Measurements from ENCODE around the gene RALGAPA2.

Gene RALGAPA2

GRCh38 chr20:20638878-20639277, 73.6 kb downstream of the RALGAPA2 start:
- no peaks in the 10 kb centered on the region for H3K4me1 ChIP-seq (ENCODE audit: control insufficient read depth, insufficient read depth, low read length)
- no peak overlapping the region for H3K9ac ChIP-seq (ENCODE audit: low read depth, low read length)
- no peak overlapping the region for H3K4me3 ChIP-seq (ENCODE audit: low read depth, low read length)

GRCh38 chr20:20637998-20638725, 74.3 kb downstream of the RALGAPA2 start:
- peaks cover 5% of the 10 kb centered on the region for H3K36me3 ChIP-seq (ENCODE audit: control insufficient read depth, insufficient read depth, low read length)
- no peaks in the 10 kb centered on the region for H3K27me3 ChIP-seq (ENCODE audit: control insufficient read depth, insufficient read depth, low read length)
- H3K4me1 ChIP-seq (ENCODE audit: control insufficient read depth, insufficient read depth, low read length), result no peaks in the 10 kb centered on the region
- no peak overlapping the region for H3K9ac ChIP-seq (ENCODE audit: low read depth, low read length)
- H3K4me3 ChIP-seq (ENCODE audit: low read depth, low read length), result no peak overlapping the region
- H3K9me3 ChIP-seq (ENCODE audit: control insufficient read depth, insufficient read depth, low read length), result no peaks in the 10 kb centered on the region

More at GRCh38 chr20:20638878-20639277, 73.6 kb downstream of the RALGAPA2 start:
- Histone ChIP-seq H3K9me3 (ENCODE audit: control insufficient read depth, insufficient read depth, low read length) (no peaks in the 10 kb centered on the region), H3K27me3 (ENCODE audit: control insufficient read depth, insufficient read depth, low read length) (no peaks in the 10 kb centered on the region), H3K36me3 (ENCODE audit: control insufficient read depth, insufficient read depth, low read length) (peaks cover 5% of the 10 kb centered on the region)

DNA sequence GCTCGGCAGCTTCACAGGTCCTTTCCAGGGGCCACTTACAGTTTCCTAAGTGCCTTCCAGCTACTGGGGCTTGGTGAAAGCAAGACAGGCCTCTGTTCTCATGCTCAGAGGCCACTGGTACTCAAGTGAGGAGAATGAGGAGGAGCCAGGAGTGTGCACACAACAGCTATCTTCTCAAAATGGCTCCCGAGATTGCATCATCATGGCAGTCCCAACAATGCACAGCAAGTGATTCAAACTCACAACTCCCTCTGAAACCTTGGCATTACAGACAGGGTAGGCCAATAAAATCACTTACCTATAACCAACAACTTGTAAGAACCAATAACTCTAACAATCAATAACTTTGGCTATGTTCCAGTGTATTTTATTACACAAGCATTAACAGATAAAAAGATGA, 77.4 kb downstream of the RALGAPA2 start:
- Histone ChIP-seq H3K36me3 (ENCODE audit: control insufficient read depth, insufficient read depth, low read length) (peaks cover 8% of the 10 kb centered on the region), H3K27me3 (ENCODE audit: control insufficient read depth, insufficient read depth, low read length) (no peaks in the 10 kb centered on the region), H3K4me3 (ENCODE audit: low read depth, low read length) (no peak overlapping the region), H3K4me1 (ENCODE audit: control insufficient read depth, insufficient read depth, low read length) (no peaks in the 10 kb centered on the region), H3K9me3 (ENCODE audit: control insufficient read depth, insufficient read depth, low read length) (no peaks in the 10 kb centered on the region), H3K9ac (ENCODE audit: low read depth, low read length) (no peak overlapping the region)

GRCh38 chr20:20632644-20633043, 79.8 kb downstream of the RALGAPA2 start:
- Histone ChIP-seq H3K4me3 (ENCODE audit: low read depth, low read length) (no peak overlapping the region), H3K36me3 (ENCODE audit: control insufficient read depth, insufficient read depth, low read length) (peaks cover 8% of the 10 kb centered on the region), H3K9ac (ENCODE audit: low read depth, low read length) (no peak overlapping the region), H3K4me1 (ENCODE audit: control insufficient read depth, insufficient read depth, low read length) (no peaks in the 10 kb centered on the region), H3K9me3 (ENCODE audit: control insufficient read depth, insufficient read depth, low read length) (no peaks in the 10 kb centered on the region), H3K27me3 (ENCODE audit: control insufficient read depth, insufficient read depth, low read length) (no peaks in the 10 kb centered on the region)

- H3K27me3 ChIP-seq (ENCODE audit: control insufficient read depth, insufficient read depth, low read length), result no peaks in the 10 kb centered on the region
- no peak overlapping the region for H3K9ac ChIP-seq (ENCODE audit: low read depth, low read length)
- peaks cover 8% of the 10 kb centered on the region for H3K36me3 ChIP-seq (ENCODE audit: control insufficient read depth, insufficient read depth, low read length)
Measured at GRCh38 chr20:20630551-20630950, 81.9 kb downstream of the RALGAPA2 start.

DNA sequence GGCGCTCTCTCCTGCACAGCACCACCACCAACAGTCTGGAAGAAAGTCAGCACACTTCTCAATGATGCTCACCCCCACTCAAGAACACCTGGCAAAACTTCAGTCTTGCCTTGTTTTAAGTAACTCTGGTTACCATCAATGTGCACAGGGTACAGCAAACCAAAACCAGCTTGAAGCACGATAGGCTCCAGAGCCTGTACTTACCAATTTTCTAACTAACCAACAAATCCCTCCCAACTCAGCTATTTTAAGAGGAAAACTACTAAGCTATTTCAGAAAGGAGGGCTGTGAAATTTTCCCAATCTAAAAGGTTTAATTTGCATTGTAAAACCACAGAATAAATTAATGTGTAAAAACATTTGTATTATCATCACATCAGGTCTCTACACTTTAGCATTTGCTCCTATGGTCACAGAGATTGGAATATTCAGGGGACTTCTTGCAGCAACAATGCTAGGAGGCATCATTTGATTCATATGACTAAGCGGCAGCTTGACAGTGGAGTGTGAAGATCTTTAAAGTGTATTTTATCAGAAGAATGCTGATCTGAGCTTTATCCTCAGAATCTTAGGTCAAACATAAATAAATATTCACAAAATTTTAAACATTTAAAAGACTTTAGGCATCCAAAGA, 82.8 kb downstream of the RALGAPA2 start:
- no peaks in the 10 kb centered on the region for H3K4me1 ChIP-seq (ENCODE audit: control insufficient read depth, insufficient read depth, low read length)
- no peaks in the 10 kb centered on the region for H3K27me3 ChIP-seq (ENCODE audit: control insufficient read depth, insufficient read depth, low read length)
- H3K36me3 ChIP-seq (ENCODE audit: control insufficient read depth, insufficient read depth, low read length), result peaks cover 3% of the 10 kb centered on the region
- H3K9me3 ChIP-seq (ENCODE audit: control insufficient read depth, insufficient read depth, low read length), result no peaks in the 10 kb centered on the region
- H3K9ac ChIP-seq (ENCODE audit: low read depth, low read length), result no peak overlapping the region
- no peak overlapping the region for H3K4me3 ChIP-seq (ENCODE audit: low read depth, low read length)

More at GRCh38 chr20:20630551-20630950, 81.9 kb downstream of the RALGAPA2 start:
- H3K4me1 ChIP-seq (ENCODE audit: control insufficient read depth, insufficient read depth, low read length), result no peaks in the 10 kb centered on the region
- no peak overlapping the region for H3K4me3 ChIP-seq (ENCODE audit: low read depth, low read length)
- H3K9me3 ChIP-seq (ENCODE audit: control insufficient read depth, insufficient read depth, low read length), result no peaks in the 10 kb centered on the region

DNA sequence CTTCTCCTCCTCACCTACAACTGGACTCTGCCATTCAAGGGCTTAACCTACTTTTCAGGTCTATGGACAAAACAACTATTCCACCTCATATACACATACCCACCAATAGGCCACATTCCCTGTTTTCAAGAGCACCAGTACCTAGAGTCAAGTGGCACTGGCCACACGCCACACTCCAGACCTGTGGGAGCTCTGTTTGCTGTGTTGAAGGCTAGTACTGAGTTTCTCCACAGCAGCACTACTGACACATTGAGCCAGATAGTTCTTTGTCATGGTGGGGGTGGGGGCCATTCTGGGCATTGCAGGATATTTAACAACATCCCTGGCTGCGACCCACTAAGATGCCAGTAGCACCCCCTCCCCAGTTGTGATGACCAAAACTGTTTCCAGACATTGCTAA, 84.1 kb downstream of the RALGAPA2 start:
- Histone ChIP-seq H3K4me3 (ENCODE audit: low read depth, low read length) (no peak overlapping the region), H3K27me3 (ENCODE audit: control insufficient read depth, insufficient read depth, low read length) (no peaks in the 10 kb centered on the region), H3K4me1 (ENCODE audit: control insufficient read depth, insufficient read depth, low read length) (no peaks in the 10 kb centered on the region), H3K9ac (ENCODE audit: low read depth, low read length) (no peak overlapping the region), H3K36me3 (ENCODE audit: control insufficient read depth, insufficient read depth, low read length) (peaks cover 3% of the 10 kb centered on the region), H3K9me3 (ENCODE audit: control insufficient read depth, insufficient read depth, low read length) (no peaks in the 10 kb centered on the region)

- Histone ChIP-seq H3K36me3 (ENCODE audit: control insufficient read depth, insufficient read depth, low read length) (peaks cover 3% of the 10 kb centered on the region), H3K27me3 (ENCODE audit: control insufficient read depth, insufficient read depth, low read length) (no peaks in the 10 kb centered on the region), H3K9ac (ENCODE audit: low read depth, low read length) (no peak overlapping the region), H3K9me3 (ENCODE audit: control insufficient read depth, insufficient read depth, low read length) (no peaks in the 10 kb centered on the region), H3K4me1 (ENCODE audit: control insufficient read depth, insufficient read depth, low read length) (no peaks in the 10 kb centered on the region), H3K4me3 (ENCODE audit: low read depth, low read length) (no peak overlapping the region)
Measured at GRCh38 chr20:20627471-20627870, 85.0 kb downstream of the RALGAPA2 start.

GRCh38 chr20:20624914-20625313, 87.5 kb downstream of the RALGAPA2 start:
- H3K36me3 ChIP-seq (ENCODE audit: control insufficient read depth, insufficient read depth, low read length), result no peaks in the 10 kb centered on the region
- H3K4me3 ChIP-seq (ENCODE audit: low read depth, low read length), result no peak overlapping the region
- H3K9me3 ChIP-seq (ENCODE audit: control insufficient read depth, insufficient read depth, low read length), result no peaks in the 10 kb centered on the region
- no peaks in the 10 kb centered on the region for H3K4me1 ChIP-seq (ENCODE audit: control insufficient read depth, insufficient read depth, low read length)
- H3K27me3 ChIP-seq (ENCODE audit: control insufficient read depth, insufficient read depth, low read length), result no peaks in the 10 kb centered on the region
- no peak overlapping the region for H3K9ac ChIP-seq (ENCODE audit: low read depth, low read length)

DNA sequence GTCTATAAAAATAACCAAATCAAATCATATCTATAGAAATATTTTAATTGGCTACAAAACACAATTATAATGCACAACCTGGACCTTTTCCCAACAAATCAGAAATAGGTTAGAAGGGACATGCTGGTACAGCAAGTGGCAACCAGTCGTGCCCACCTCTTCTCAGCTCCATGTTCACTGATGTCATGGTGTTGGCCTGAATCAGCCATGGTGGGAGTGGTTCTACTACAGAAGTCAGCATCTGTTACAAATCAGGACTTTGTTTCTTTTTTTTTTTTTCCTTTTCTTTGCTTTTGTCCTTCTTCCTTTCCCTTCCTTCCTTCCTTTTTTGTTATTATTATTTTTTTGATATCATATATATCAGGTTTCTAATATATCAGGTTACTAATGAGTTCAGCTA, 91.2 kb downstream of the RALGAPA2 start:
- no peaks in the 10 kb centered on the region for H3K9me3 ChIP-seq (ENCODE audit: control insufficient read depth, insufficient read depth, low read length)
- H3K27me3 ChIP-seq (ENCODE audit: control insufficient read depth, insufficient read depth, low read length), result no peaks in the 10 kb centered on the region
- no peak overlapping the region for H3K4me3 ChIP-seq (ENCODE audit: low read depth, low read length)
- no peaks in the 10 kb centered on the region for H3K36me3 ChIP-seq (ENCODE audit: control insufficient read depth, insufficient read depth, low read length)
- H3K4me1 ChIP-seq (ENCODE audit: control insufficient read depth, insufficient read depth, low read length), result no peaks in the 10 kb centered on the region
- H3K9ac ChIP-seq (ENCODE audit: low read depth, low read length), result no peak overlapping the region

DNA sequence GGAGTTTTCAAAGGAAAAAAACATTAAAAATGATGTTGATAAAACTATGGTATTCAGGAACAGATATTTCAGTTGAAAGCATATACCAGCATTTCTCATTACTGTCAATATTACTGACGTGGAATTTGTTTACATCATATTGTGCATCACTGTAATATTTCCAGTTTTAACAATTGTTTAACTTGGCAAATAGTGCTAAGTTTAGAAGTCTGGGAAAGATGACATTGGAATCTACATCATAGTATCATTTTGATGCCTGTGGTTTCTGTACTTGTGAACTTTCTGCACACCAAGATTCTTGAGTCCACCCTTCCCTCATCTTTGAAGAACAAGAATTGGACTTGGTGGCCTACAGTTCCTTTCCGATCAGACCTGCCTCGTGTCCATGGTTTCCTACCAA, 98.1 kb downstream of the RALGAPA2 start:
- H3K36me3 ChIP-seq (ENCODE audit: control insufficient read depth, insufficient read depth, low read length), result no peaks in the 10 kb centered on the region
- H3K27me3 ChIP-seq (ENCODE audit: control insufficient read depth, insufficient read depth, low read length), result no peaks in the 10 kb centered on the region
- no peak overlapping the region for H3K4me3 ChIP-seq (ENCODE audit: low read depth, low read length)
- H3K4me1 ChIP-seq (ENCODE audit: control insufficient read depth, insufficient read depth, low read length), result no peaks in the 10 kb centered on the region
- H3K9me3 ChIP-seq (ENCODE audit: control insufficient read depth, insufficient read depth, low read length), result no peaks in the 10 kb centered on the region
- H3K9ac ChIP-seq (ENCODE audit: low read depth, low read length), result no peak overlapping the region

- Histone ChIP-seq H3K27me3 (ENCODE audit: control insufficient read depth, insufficient read depth, low read length) (no peaks in the 10 kb centered on the region), H3K4me1 (ENCODE audit: control insufficient read depth, insufficient read depth, low read length) (no peaks in the 10 kb centered on the region), H3K4me3 (ENCODE audit: low read depth, low read length) (no peak overlapping the region), H3K9me3 (ENCODE audit: control insufficient read depth, insufficient read depth, low read length) (no peaks in the 10 kb centered on the region), H3K36me3 (ENCODE audit: control insufficient read depth, insufficient read depth, low read length) (no peaks in the 10 kb centered on the region), H3K9ac (ENCODE audit: low read depth, low read length) (no peak overlapping the region)
Measured at GRCh38 chr20:20612251-20612650, 100.2 kb downstream of the RALGAPA2 start.
